GM19025 (cell line): Measurements from ENCODE around the gene AARS2.
"Not testable (repeated sequence)": the region's sequence is repeated elsewhere in the genome, so short reads cannot be mapped to it uniquely, and the experiment has no call there.

Source experiments
- ATAC-seq: cut with Tn5 transposase; IDR thresholded peaks from one replicate; pipeline ENCODE4 v1.9.1; 2021; ENCODE audit warnings: mild to moderate bottlenecking, low read depth, moderate library complexity; ENCODE audit not compliant: unreplicated experiment

AARS2 gene

GRCh38 chr6:44332585-44332984, 19.4 kb upstream of the AARS2 start:
- ATAC-seq = no peak

DNA sequence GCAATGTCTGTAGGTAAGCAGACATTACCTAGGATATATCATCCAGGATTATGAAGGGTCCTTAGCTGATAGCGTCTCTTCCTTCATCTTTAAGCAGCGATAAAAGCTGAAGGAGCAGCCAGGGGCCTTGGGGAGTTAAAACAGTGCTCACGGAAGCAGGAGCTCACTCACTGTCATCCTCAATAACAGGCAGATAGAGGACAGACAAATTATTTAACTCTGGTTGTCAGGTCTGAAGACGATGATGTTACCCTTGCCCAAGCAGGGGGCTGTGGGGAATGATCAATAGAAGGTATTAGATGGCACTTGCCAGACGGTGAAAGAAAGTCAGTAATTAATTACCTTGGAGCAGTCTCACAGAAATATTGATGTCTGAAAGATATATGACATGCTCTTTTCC, 16.7 kb upstream of the AARS2 start:
- no peak for ATAC-seq

DNA sequence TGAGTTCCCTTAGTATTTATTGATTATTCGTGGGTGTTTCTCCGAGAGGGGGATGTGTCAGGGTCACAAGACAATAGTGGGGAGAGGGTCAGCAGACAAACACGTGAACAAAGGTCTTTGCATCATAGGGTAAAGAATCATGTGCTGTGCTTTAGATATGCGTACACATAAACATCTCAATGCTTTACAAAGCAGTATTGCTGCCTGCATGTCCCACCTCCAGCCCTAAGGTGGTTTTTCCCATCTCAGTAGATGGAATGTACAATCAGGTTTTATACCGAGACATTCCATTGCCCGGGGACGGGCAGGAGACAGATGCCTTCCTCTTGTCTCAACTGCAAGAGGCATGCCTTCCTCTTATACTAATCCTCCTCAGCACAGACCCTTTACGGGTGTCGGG, 15.1 kb upstream of the AARS2 start:
- ATAC-seq = not testable (repeated sequence)

DNA sequence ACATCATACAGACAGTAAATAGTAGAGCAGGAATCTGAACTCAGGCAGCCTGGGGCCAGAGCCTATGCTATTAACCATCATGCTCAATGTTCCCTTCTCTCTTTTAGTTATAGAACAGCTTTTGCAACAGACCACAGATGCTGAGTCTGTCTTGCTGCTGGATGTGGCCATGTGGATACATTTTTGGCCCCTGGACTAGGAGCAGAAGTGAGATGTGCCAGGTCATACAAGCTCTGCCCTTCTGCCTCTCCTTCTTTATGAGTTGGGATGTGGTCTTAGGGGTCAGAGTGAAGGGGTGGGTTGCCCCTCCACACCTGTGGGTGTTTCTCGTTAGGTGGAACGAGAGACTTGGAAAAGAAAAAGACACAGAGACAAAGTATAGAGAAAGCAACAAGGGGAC, 14.6 kb upstream of the AARS2 start:
- no peak for ATAC-seq

DNA sequence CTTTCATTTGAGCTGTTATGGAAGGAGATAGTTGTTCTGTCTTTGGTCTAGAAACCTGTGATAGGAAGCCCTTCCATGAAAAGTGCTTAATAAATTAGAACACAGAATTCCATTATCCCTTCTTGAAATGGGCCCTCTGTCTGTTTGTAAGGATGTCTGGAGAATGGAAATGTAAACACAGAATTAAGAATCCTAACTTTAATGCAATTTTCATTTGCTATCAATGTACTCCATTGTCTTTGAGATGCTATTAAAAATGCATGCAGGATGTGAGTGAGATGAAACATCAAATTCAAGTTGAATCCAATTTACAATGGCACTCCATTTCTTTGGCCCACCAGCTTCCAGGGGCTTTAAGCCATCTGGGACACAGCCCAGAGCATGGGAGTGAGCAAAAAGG, 13.9 kb upstream of the AARS2 start:
- ATAC-seq = no peak

DNA sequence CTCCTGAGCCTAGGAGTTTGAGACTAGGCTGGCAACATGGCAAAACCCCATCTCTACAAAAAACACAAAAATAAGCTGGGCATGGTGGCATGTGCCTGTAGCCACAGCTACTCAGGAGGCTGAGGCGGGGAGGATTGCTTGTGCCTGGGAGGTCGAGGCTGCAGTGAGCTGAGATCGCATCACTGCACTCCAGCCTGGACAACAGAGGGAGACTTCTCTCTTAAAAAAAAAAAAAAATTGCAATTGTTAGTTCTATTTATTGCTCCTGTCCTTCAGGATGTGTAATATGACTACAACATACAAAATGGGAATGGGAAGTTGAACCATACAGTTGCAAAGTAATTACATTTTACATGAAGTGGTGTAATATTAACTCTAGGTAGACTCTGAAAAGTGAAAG, 8.1 kb upstream of the AARS2 start:
- no peak for ATAC-seq

DNA sequence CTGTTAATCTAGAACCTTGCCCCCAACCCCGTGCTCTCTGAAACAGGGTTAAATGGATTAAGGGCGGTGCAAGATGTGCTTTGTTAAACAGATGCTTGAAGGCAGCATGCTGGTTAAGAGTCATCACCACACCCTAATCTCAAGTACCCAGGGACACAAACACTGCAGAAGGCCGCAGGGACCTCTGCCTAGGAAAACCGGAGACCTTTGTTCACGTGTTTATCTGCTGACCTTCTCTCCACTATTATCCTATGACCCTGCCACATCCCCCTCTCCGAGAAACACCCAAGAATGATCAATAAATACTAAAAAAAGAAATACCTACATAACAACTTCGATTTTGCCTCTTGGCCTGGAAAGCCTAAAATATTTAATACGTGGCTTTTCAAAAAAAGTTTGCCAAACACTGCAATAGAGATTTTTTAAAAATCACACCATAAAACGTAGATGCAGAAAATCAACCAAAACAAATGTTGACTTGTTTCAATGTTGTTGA, 4.0 kb upstream of the AARS2 start:
- ATAC-seq = not testable (repeated sequence)

DNA sequence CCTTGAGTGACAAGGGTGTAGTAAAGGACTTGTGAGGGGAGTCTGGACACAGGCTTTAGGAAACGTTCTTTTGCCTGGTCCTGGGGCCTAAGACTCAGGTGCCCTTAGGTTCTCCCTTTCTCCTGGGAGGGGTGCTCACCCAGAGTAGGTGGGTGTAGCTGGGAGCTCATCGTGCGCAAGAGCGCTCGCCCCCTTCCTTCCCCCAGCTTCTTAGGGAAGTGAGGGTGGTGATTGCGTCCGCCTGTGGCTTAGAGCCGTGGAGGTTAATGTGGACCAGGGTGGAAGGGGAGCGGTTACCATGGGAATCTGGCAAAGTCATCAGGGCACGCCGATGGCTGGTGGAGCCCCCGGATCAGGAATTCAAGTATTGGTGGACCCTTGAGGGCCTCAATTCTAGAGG, 3.3 kb upstream of the AARS2 start:
- ATAC-seq = no peak

- ATAC-seq = no peak
Observed at GRCh38 chr6:44315951-44316350, 2.8 kb upstream of the AARS2 start.

GRCh38 chr6:44315516-44315915, 2.4 kb upstream of the AARS2 start:
- no peak for ATAC-seq

DNA sequence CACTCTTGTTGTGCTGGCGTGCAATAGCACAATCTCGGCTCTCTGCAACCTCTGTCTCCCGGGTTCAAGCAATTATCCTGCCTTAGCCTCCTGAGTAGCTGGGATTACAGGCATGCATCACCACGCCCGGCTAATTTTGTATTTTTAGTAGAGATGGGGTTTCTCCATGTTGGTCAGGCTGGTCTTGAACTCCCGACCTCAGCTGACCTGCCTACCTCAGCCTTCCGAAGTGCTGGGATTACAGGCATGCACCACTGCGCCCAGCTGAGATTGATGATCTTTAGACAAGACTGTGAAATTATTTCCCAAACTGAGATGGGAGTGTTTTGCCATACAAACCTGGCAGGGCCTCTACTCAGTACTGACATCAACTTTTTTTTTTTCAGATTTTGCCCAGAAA, 1.5 kb upstream of the AARS2 start:
- not testable (repeated sequence) for ATAC-seq

- no peak for ATAC-seq
Observed at GRCh38 chr6:44311767-44312166, 1.4 kb downstream of the AARS2 start.

DNA sequence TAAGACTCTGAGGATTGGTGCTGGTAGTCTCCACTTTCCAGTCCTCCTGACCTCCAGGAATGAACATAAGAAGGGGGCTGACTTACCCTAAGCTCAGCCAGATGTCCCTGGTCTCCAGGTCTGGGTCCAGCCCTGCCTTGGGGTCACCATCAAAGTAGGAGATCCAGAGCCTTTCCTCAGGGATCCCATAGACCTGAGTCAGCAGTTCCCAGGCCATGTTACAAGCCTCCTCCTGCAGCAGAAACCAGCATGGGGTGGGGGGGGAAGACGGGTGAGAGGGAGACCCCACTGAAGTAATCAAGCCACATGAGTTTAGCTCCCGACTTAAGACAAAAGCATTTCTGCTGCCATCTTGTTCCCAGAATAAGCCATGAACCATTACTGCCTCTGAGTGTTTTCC, 1.8 kb downstream of the AARS2 start:
- no peak for ATAC-seq

GRCh38 chr6:44310241-44310640, 2.9 kb downstream of the AARS2 start:
- no peak for ATAC-seq

DNA sequence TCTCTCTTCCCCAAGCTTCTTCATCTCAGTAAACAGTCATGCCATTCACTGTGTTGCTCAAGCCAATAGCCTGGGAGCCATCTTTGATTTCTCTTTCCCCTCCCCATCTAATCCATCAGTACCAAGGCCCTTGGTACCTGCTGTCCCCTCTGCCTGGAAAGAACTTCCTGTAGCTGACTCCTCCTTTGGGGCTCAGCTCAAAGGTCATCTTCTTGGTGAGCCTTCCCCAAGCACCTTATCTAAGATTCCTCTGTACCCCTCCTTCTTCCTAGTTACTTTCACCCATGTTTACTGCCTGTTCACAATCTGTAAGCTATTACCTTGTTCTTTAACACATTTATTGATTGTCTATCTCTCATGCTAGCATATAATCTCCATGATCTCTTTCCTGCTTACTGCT, 3.5 kb downstream of the AARS2 start:
- ATAC-seq = no peak

DNA sequence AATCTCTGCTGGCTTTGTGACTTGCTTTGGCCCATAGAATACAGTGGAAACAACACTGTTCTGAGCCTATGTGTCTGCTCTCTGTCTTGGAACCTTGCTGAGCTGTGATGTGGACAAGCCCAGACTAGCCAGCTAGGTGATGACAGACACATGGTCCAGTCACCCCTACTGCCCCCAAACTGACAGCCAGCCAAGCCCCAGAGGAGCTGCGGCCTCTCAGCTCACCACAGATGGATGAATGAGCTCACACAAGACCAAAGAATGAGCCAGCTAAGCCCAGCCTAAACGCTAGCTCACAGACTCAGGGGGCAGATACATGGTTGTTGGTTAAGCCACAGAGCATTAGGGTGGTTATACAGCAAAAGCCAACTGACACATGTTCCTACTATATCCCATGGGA, 4.1 kb downstream of the AARS2 start:
- ATAC-seq = no peak

DNA sequence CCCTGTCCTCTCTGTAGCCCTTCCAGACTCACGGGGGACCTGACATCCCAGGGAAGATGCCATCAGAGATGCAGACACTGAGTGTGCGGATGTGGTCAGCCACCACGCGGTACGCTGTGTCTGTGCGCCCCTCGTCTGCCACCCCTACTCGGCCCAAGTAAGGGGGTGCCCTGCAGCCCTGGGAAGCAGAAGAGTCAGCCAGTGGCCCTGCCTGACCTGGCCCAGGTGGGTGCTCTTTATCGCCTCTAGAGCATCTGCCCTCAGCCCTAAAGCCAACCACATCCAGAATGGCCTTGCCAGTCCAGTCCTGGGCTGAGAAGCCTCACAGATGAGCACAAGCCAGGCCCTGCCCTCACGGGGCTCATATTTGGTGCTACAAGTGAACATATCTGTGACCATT, 5.9 kb downstream of the AARS2 start:
- ATAC-seq = no peak

DNA sequence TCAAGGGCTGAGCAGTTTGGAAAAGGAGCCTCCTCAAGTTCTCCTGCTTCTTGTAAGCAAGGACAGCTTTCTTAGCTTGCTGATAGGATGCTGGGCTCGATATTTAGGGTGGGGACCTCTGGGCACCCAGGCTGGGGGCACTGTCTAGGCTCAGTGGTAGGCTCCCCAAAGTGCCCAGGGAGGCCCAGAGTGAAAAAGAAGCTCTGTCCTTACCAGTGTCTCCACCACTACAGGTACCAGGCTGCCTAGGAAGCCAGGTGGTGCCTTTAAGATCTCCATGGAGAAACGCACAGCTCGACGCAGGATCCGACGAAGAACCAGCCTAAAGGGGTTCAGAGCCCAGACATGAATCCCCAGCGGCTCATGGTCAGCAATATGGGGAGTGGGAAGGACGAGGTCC, 6.4 kb downstream of the AARS2 start:
- no peak for ATAC-seq

GRCh38 chr6:44305200-44305725, 7.9 kb downstream of the AARS2 start:
- ATAC-seq = no peak

DNA sequence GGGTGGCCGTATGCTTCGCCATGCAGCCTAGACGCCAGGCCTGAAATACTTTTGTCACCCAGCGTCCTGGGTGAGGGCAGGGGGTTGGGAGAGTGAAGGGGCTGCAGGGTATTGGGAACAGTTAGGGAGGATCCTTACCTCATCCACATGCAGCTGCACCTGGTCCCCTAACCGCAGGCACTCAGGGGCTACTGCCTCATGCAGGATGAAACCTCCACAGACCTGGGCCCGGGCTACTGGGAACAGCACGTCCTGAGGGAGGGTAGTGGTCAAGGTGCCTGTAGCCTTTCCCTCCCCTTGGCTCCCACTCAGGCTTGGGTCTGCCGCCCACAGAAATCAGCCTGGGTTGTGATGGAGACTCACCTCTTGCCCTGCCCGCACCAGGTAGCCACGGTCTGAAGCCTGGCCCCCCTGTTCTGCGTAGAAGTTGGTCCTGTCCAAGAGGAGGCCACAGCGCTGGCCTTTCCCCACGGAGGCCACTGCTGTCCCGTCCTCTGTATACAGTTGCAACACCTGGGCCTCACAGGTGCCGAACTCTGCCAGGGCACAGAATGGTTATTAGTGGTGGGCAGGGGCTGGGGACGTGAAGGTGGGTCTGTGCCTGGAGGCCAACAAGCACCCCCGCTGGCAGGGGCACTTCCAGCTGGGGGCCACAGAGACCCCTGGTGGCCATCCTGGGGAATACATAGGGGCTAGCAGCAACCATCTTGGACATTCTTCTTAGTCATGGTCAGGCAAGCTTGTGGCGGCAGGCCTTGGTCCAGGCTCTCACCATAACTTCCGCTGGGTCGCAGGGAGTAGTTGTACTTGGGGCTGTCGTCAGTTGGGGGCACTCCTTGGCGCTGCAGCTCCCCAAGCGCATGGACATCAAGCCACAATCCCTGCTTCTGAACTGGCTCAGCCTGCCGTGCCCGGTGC, 8.6 kb downstream of the AARS2 start:
- no peak for ATAC-seq

DNA sequence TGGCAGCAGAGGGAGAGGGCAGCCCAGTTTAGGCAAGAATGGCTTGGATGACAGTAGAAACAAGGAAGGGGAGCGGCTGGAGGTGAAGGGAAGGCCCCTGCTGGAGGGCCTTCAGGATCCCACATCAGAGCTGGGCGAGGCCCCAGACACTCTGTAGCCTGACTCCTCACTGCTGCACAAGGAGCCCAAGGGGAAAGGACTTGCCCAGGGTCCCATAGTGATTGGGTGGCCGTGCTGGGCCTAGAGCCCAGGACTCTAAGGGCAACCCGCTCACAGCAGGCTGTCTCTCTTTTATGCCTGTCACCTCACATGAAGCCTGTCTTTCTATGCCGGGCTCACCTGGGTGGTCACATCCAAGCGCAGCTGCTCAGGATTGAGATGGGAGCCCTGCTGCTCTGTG, 9.3 kb downstream of the AARS2 start:
- no peak for ATAC-seq

- ATAC-seq = no peak
Observed at GRCh38 chr6:44302856-44303255, 10.3 kb downstream of the AARS2 start.
